OCI-LY7 (cell line): Measurements from ENCODE around the gene CHST13. TPM values are rescaled to one million over a fixed set of nuclear protein-coding genes. Genes with fewer than 3 reads are reported as not detected.

Source experiments
- BruUV-seq: library from RNA; stranded (reverse); fragments of 400-500 nt; replicated peaks from 2 replicates; lab custom pipeline; 2021; lab: Mats Ljungman, UMichigan
- CTCF ChIA-PET: fragments of 300-600 bp; sonication (Branson Sonifier 250); formaldehyde crosslinking; loops from one replicate; lab custom pipeline; 2022; ENCODE audit warnings: antibody characterized with exemption; ENCODE audit not compliant: unreplicated experiment; lab: Charles Lee
- POLR2A ChIA-PET: fragments of 300-600 bp; sonication (Branson Sonifier 250); formaldehyde crosslinking; loops from one replicate; lab custom pipeline; 2022; ENCODE audit warnings: antibody characterized with exemption; lab: Charles Lee
- DNase-seq: peaks from one replicate; pipeline ENCODE4 v3.0.0-alpha.2; 2015; ENCODE audit warnings: low spot score
- H2AFZ ChIP-seq: fragments of 200-600 bp; sonication (generic), shearing (Covaris generic); 2 replicates; pipeline ENCODE4 v1.6.1; 2014; ENCODE audit warnings: mild to moderate bottlenecking, antibody characterized with exemption, low read length, moderate library complexity
- H3K27ac ChIP-seq: fragments of 200-600 bp; sonication (generic); 2 replicates; pipeline ENCODE4 v1.5.1; 2014; ENCODE audit warnings: mixed run types, low read depth, mild to moderate bottlenecking, moderate library complexity, low read length, inconsistent platforms; ENCODE audit not compliant: poor library complexity, severe bottlenecking
- H3K36me3 ChIP-seq: fragments of 200-600 bp; sonication (generic); 2 replicates; pipeline ENCODE4 v1.6.1; 2014; ENCODE audit warnings: mild to moderate bottlenecking, antibody characterized with exemption, low read length, moderate library complexity, mixed read lengths; ENCODE audit not compliant: insufficient read depth
- H3K4me1 ChIP-seq: fragments of 200-600 bp; sonication (generic); 2 replicates; pipeline ENCODE4 v1.5.1; 2014; ENCODE audit warnings: mild to moderate bottlenecking, low read length; ENCODE audit not compliant: insufficient read depth, poor library complexity, severe bottlenecking
- H3K4me2 ChIP-seq: fragments of 200-600 bp; sonication (generic); 2 replicates; pipeline ENCODE4 v1.6.1; 2014; ENCODE audit warnings: mild to moderate bottlenecking, low read length
- H3K4me3 ChIP-seq: fragments of 200-600 bp; sonication (generic); 2 replicates; pipeline ENCODE4 v1.5.1; 2014; ENCODE audit warnings: mild to moderate bottlenecking, low read depth, low read length; ENCODE audit not compliant: poor library complexity, severe bottlenecking
- H3K79me2 ChIP-seq: fragments of 200-600 bp; sonication (generic); 2 replicates; pipeline ENCODE4 v1.6.1; 2016; ENCODE audit warnings: low read depth, mild to moderate bottlenecking, low read length, moderate library complexity, mixed read lengths; ENCODE audit not compliant: insufficient read depth
- H3K9me2 ChIP-seq: fragments of 200-600 bp; sonication (generic); 2 replicates; pipeline ENCODE4 v1.6.1; 2016; ENCODE audit warnings: mild to moderate bottlenecking, low read length, mixed read lengths; ENCODE audit not compliant: insufficient read depth
- H3K9me3 ChIP-seq: fragments of 200-600 bp; sonication (generic); 2 replicates; pipeline ENCODE4 v1.6.1; 2014; ENCODE audit warnings: mild to moderate bottlenecking, mixed run types, low read length, mixed read lengths
- H4K20me1 ChIP-seq: fragments of 200-600 bp; sonication (generic); 2 replicates; pipeline ENCODE4 v1.6.1; 2014; ENCODE audit warnings: mild to moderate bottlenecking, antibody characterized with exemption, low read length, moderate library complexity, mixed read lengths; ENCODE audit not compliant: insufficient read depth
- EZH2phosphoT487 ChIP-seq: fragments of 200-600 bp; sonication (generic); IDR thresholded peaks from 2 replicates; pipeline ENCODE4 v1.6.1; 2018; ENCODE audit warnings: low read depth, borderline replicate concordance, mild to moderate bottlenecking, mixed run types, antibody characterized with exemption, low read length, moderate library complexity, mixed read lengths
- intact Hi-C: fragments of 100-400 bp; cut with micrococcal nuclease; formaldehyde crosslinking; loops from one replicate; pipeline ENCODE4 v1.10.0; 2022; ENCODE audit not compliant: unreplicated experiment
- total RNA-seq, 2 experiments: library from RNA; depleted of rRNA in 1 of 2; stranded (reverse); fragments of >200 nt in 1 of 2; shearing (Covaris generic) in 1 of 2; gene quantifications; 2 replicates each; pipeline ENCODE4 v1.2.3, GENCODE V29; 2014 to 2022
- TF ChIP-seq, protein P1 (sequence below): fragments of 200-600 bp; sonication (generic); conservative IDR thresholded peaks from 2 replicates; pipeline ENCODE4 v1.5.1; 2014; ENCODE audit warnings: mild to moderate bottlenecking, antibody characterized with exemption, low read length, moderate library complexity, mixed read lengths

The CHST13 gene
- total RNA-seq, 2 experiments from 2014 or later: not detected

GRCh38 chr3:126573492-126574117 lies 49.6 kb downstream of the CHST13 start:
- H3K4me1 ChIP-seq: no peaks in the 10 kb centered on the region
- TF ChIP-seq, protein P1, sequence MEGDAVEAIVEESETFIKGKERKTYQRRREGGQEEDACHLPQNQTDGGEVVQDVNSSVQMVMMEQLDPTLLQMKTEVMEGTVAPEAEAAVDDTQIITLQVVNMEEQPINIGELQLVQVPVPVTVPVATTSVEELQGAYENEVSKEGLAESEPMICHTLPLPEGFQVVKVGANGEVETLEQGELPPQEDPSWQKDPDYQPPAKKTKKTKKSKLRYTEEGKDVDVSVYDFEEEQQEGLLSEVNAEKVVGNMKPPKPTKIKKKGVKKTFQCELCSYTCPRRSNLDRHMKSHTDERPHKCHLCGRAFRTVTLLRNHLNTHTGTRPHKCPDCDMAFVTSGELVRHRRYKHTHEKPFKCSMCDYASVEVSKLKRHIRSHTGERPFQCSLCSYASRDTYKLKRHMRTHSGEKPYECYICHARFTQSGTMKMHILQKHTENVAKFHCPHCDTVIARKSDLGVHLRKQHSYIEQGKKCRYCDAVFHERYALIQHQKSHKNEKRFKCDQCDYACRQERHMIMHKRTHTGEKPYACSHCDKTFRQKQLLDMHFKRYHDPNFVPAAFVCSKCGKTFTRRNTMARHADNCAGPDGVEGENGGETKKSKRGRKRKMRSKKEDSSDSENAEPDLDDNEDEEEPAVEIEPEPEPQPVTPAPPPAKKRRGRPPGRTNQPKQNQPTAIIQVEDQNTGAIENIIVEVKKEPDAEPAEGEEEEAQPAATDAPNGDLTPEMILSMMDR: no peak
- TF ChIP-seq EZH2phosphoT487: no peak
- no peaks in the 10 kb centered on the region for H3K79me2 ChIP-seq
- intact Hi-C loops: no loop called here
- no peak overlapping the region for H3K27ac ChIP-seq
- ChIA-PET CTCF (no interaction called here), POLR2A (no interaction called here)
- no peak overlapping the region for H3K4me3 ChIP-seq
- no peaks in the 10 kb centered on the region for H4K20me1 ChIP-seq
- H3K36me3 ChIP-seq: no peaks in the 10 kb centered on the region
- H3K4me2 ChIP-seq: no peak overlapping the region
- DNase-seq: no peak
- no peak overlapping the region for H2AFZ ChIP-seq
- no peaks in the 10 kb centered on the region for H3K9me3 ChIP-seq
- no TSS peak for BruUV-seq
- H3K9me2 ChIP-seq: no peaks in the 10 kb centered on the region

- H4K20me1 ChIP-seq: no peaks in the 10 kb centered on the region
- H3K27ac ChIP-seq: no peak overlapping the region
- no peak for TF ChIP-seq EZH2phosphoT487
- TF ChIP-seq, protein P1: no peak
- intact Hi-C loops: no loop called here
- H3K9me3 ChIP-seq: no peaks in the 10 kb centered on the region
- no peaks in the 10 kb centered on the region for H3K79me2 ChIP-seq
- no peak overlapping the region for H3K4me3 ChIP-seq
- no peak overlapping the region for H2AFZ ChIP-seq
- H3K36me3 ChIP-seq: no peaks in the 10 kb centered on the region
- ChIA-PET POLR2A (no interaction called here), CTCF (no interaction called here)
- BruUV-seq: no TSS peak
- DNase-seq: no peak
- no peak overlapping the region for H3K4me2 ChIP-seq
- H3K9me2 ChIP-seq: no peaks in the 10 kb centered on the region
- no peaks in the 10 kb centered on the region for H3K4me1 ChIP-seq
Measured at GRCh38 chr3:126577261-126577660, 53.3 kb downstream of the CHST13 start.

GRCh38 chr3:126578702-126579101 lies 54.7 kb downstream of the CHST13 start:
- TF ChIP-seq EZH2phosphoT487: no peak
- TF ChIP-seq, protein P1: no peak
- POLR2A ChIA-PET: interaction anchor here (0.7 kb wide), 1 partner anchor 20 kb away, joined by 4 read pairs; the partner anchor contains the start of gene C3orf22

More at GRCh38 chr3:126578702-126579101, 54.7 kb downstream of the CHST13 start:
- Histone ChIP-seq H3K27ac (no peak overlapping the region), H3K4me1 (no peaks in the 10 kb centered on the region), H3K4me2 (no peak overlapping the region), H4K20me1 (no peaks in the 10 kb centered on the region), H3K79me2 (no peaks in the 10 kb centered on the region), H3K9me3 (no peaks in the 10 kb centered on the region), H3K36me3 (no peaks in the 10 kb centered on the region), H2AFZ (no peak overlapping the region), H3K9me2 (no peaks in the 10 kb centered on the region), H3K4me3 (no peak overlapping the region)
- intact Hi-C loops: no loop called here
- CTCF ChIA-PET: no interaction called here
- no TSS peak for BruUV-seq
- DNase-seq: no peak
